Stimulated activated CD4-positive, alpha-beta T cell treated with anti-CD3 and anti-CD28 coated beads, Interleukin-2, amount 100 ng/mL, for 24 hours (primary cell): ENCODE results near the gene NOD2.

Experiments
- DNase-seq, 2 donors: peaks; one replicate each; pipeline ENCODE4 v3.0.0-alpha.2; 2020

The NOD2 gene

GRCh38 chr16:50718061-50718760 lies 24.8 kb downstream of the NOD2 start:
- DNase-seq, result no peak

- no peak for DNase-seq
Observed at GRCh38 chr16:50718761-50719400, 25.5 kb downstream of the NOD2 start.

- DNase-seq, result no peak
Observed at GRCh38 chr16:50719401-50720337, 26.3 kb downstream of the NOD2 start.

- DNase-seq, result no peak
Observed at GRCh38 chr16:50721549-50722404, 28.4 kb downstream of the NOD2 start.

GRCh38 chr16:50722405-50722737 lies 29.0 kb downstream of the NOD2 start:
- DNase-seq, result no peak

- no peak for DNase-seq
Observed at GRCh38 chr16:50722960-50723359, 29.6 kb downstream of the NOD2 start.

- DNase-seq, result no peak
Observed at GRCh38 chr16:50724306-50724705, 30.9 kb downstream of the NOD2 start.

GRCh38 chr16:50731130-50731988 lies 38.0 kb downstream of the NOD2 start:
- DNase-seq, result no peak

GRCh38 chr16:50731989-50732832 lies 38.8 kb downstream of the NOD2 start:
- no peak for DNase-seq

- no peak for DNase-seq
Observed at GRCh38 chr16:50733468-50733867, 40.1 kb downstream of the NOD2 start.

- DNase-seq, result no peak
Observed at GRCh38 chr16:50735629-50736122, 42.3 kb downstream of the NOD2 start.

GRCh38 chr16:50736448-50736847 lies 43.0 kb downstream of the NOD2 start:
- no peak for DNase-seq

GRCh38 chr16:50737420-50737959 lies 44.1 kb downstream of the NOD2 start:
- DNase-seq, result no peak

- DNase-seq, result no peak
Observed at GRCh38 chr16:50739031-50739430, 45.6 kb downstream of the NOD2 start.

GRCh38 chr16:50740736-50741135 lies 47.3 kb downstream of the NOD2 start:
- DNase-seq, result peak in 1 of 2 donors; percentile 35

GRCh38 chr16:50741225-50741780 lies 47.9 kb downstream of the NOD2 start:
- no peak for DNase-seq

GRCh38 chr16:50741781-50742575 lies 48.6 kb downstream of the NOD2 start, which contains the start of gene CYLD:
CYLD (plus strand) TSS chr16:50742086; CDS start chr16:50749699, 7,613 bp downstream.
- DNase-seq, result peak; percentile 99

GRCh38 chr16:50742576-50743200 lies 49.3 kb downstream of the NOD2 start:
- peak; percentile 48 to 64 for DNase-seq
